Colonic mucosa (tissue), 4 donors: ENCODE data around the gene NFYB. TPM values are rescaled to one million over a fixed set of nuclear protein-coding genes. Genes with fewer than 3 reads are reported as not detected.
"Not testable (repeated sequence)": the region's sequence is repeated elsewhere in the genome, so short reads cannot be mapped to it uniquely, and the experiment has no call there.

Experiments used
- DNase-seq: peaks from one replicate; pipeline ENCODE4 v3.0.0-alpha.2; 2020
- H3K27ac ChIP-seq: fragments of 200-600 bp; one replicate; pipeline ENCODE4 v1.8.0; 2021
- H3K27me3 ChIP-seq: fragments of 200-600 bp; one replicate; pipeline ENCODE4 v1.8.0; 2021
- H3K36me3 ChIP-seq: fragments of 200-600 bp; one replicate; pipeline ENCODE4 v1.8.0; 2021
- H3K4me1 ChIP-seq: fragments of 200-600 bp; one replicate; pipeline ENCODE4 v1.8.0; 2021; ENCODE audit warnings: mild to moderate bottlenecking
- H3K4me3 ChIP-seq: fragments of 200-600 bp; one replicate; pipeline ENCODE4 v1.8.0; 2021
- H3K9ac ChIP-seq, 2 donors: one replicate each; pipeline ENCODE4 v1.7.0; 2013; ENCODE audit warnings: control low read depth in 2 of 2, low read depth in 2 of 2, low read length in 2 of 2
- H3K9me3 ChIP-seq: fragments of 200-600 bp; one replicate; pipeline ENCODE4 v1.8.0; 2021
- intact Hi-C: fragments of 100-400 bp; cut with DNase I; formaldehyde crosslinking; loops from one replicate; pipeline ENCODE4 v1.14.1; 2022
- total RNA-seq, 2 donors: library from RNA; stranded (reverse); fragmentation: NEBNext Ultra II Directional in 1 of 2; extraction: Animal tissue kit (Norgen Biotek cat#: 25700) in 1 of 2; gene quantifications; one replicate each; pipeline ENCODE4 v1.2.1, GENCODE V29; 2021
- TF ChIP-seq, protein P1 (sequence below): fragments of 200-600 bp; IDR thresholded peaks from one replicate; pipeline ENCODE4 v1.8.0; 2022; ENCODE audit warnings: antibody characterized with exemption, mild to moderate bottlenecking
- donor health status: healthy.
- donor health status: DM: no; HTN: no; CAD: no.
- donor health status: DM: no; HTN: no; CAD: no.

The NFYB gene
- total RNA-seq, 2 donors from 2014 or later = 15.6 to 19.8 TPM

DNA sequence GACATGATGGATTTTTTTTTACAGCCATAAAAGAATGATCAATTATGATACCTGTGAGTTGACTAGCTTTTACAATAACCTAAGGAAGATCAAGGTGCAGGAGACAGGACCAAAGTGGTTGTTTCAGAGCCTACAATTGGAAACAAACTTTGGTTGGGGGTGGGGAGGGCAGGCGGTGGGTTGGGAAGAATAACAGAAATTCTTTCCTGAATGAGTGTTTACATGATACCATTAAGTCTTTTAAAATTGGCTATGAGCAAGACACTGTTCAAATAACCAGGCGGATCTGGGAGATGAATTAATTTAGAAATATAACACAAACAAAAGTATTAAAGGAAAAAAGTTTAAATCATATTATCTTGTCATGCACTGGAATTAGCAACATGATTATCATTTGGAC, 7.2 kb downstream of the NFYB start:
- no peaks in the 10 kb centered on the region for H3K27me3 ChIP-seq
- no peak for DNase-seq
- TF ChIP-seq, protein P1, sequence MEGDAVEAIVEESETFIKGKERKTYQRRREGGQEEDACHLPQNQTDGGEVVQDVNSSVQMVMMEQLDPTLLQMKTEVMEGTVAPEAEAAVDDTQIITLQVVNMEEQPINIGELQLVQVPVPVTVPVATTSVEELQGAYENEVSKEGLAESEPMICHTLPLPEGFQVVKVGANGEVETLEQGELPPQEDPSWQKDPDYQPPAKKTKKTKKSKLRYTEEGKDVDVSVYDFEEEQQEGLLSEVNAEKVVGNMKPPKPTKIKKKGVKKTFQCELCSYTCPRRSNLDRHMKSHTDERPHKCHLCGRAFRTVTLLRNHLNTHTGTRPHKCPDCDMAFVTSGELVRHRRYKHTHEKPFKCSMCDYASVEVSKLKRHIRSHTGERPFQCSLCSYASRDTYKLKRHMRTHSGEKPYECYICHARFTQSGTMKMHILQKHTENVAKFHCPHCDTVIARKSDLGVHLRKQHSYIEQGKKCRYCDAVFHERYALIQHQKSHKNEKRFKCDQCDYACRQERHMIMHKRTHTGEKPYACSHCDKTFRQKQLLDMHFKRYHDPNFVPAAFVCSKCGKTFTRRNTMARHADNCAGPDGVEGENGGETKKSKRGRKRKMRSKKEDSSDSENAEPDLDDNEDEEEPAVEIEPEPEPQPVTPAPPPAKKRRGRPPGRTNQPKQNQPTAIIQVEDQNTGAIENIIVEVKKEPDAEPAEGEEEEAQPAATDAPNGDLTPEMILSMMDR = no peak
- H3K4me1 ChIP-seq = no peaks in the 10 kb centered on the region
- H3K27ac ChIP-seq = no peak overlapping the region
- no peaks in the 10 kb centered on the region for H3K36me3 ChIP-seq
- H3K4me3 ChIP-seq = no peak overlapping the region
- H3K9me3 ChIP-seq = no peaks in the 10 kb centered on the region
- H3K9ac ChIP-seq = no peak overlapping the region
- intact Hi-C loops = no loop called here

DNA sequence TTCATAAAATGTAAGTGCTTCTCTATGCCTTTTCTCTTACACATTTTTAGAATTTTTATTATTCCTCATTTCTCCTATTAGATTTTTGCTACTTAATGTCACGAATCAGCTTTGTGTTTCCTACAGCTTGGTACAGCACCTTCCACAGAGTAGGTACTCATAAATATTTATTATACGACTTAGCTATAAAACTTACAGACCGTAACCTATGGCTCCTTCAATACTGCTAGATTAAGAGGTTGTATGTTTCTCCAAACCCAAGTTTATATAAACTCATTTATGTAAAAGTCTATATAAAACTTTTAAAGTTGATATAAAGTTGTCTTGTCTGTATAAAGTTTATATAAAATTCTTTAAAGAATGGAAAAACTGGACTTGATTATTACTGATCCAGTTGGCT, 11.5 kb downstream of the NFYB start:
- Histone ChIP-seq H3K36me3 (peaks cover 5% of the 10 kb centered on the region), H3K4me1 (no peaks in the 10 kb centered on the region), H3K27ac (no peak overlapping the region), H3K9me3 (no peaks in the 10 kb centered on the region), H3K4me3 (no peak overlapping the region), H3K27me3 (no peaks in the 10 kb centered on the region), H3K9ac (no peak overlapping the region)
- TF ChIP-seq, protein P1 = no peak
- no peak for DNase-seq
- intact Hi-C loops = no loop called here

DNA sequence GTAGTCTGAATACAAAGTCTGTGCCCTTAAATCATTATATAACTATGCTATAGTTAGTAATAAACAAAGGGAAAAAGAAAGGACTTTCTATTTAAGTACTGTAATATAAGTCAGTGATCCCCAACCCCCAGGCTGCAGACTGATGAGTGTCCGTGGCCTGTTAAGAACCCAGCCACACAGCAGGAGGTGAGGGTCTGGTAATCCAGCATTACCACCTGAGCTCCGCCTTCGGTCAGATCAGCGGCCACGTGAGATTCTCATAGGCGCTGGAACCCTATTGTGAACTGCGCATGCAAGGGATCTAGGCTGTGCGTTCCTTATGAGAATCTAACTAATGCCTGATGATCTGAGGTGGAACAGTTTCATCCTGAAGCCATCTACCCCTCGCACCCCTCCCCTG, 15.7 kb downstream of the NFYB start:
- DNase-seq = no peak
- Histone ChIP-seq H3K4me3 (no peak overlapping the region), H3K36me3 (peaks cover 5% of the 10 kb centered on the region), H3K27me3 (no peaks in the 10 kb centered on the region), H3K9me3 (no peaks in the 10 kb centered on the region), H3K9ac (no peak overlapping the region), H3K27ac (no peak overlapping the region), H3K4me1 (no peaks in the 10 kb centered on the region)
- TF ChIP-seq, protein P1 = no peak
- intact Hi-C loops = no loop called here

DNA sequence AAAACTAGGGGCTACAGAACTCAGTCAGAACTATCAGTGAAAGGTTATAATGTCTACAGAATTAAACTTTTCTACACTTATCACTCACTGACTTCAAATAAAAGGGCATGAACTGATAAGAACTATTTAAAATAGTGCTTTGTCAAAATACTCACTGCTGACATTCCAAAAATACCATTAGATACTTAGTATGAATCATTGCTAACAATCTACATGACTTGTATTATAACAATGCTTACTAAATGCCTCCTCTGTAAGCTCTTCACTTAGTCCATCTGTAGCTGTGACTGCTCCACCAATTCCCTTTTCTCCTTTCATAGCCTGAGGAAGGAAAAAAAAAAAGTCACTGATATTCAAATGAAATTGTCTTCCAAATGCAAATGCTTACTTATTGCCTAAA, 17.0 kb downstream of the NFYB start:
- no peak overlapping the region for H3K27ac ChIP-seq
- DNase-seq = no peak

DNA sequence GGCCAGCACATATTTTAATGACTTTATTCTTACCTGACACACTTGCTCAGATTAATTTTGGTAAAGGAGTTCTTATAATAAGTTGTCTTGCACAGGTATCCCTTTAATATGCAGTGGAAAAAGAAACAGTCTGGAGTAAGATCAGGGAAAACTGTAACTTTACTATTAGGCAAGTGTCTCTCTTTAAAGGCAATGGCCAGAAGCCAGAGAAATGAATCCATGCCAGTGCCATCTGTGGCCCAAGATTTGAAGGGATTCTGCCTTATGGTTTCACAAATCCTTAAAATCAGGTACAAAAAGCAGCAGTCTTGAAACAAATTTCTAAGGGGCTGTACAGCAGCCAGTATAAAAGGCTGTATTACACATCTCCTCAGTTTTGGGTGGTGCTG, 22.4 kb downstream of the NFYB start:
- intact Hi-C loops = no loop called here
- H3K9ac ChIP-seq = no peak overlapping the region
- no peak for DNase-seq

More for the DNA sequence above, 17.0 kb downstream of the NFYB start:
- Histone ChIP-seq H3K9me3 (no peaks in the 10 kb centered on the region), H3K36me3 (peaks cover 5% of the 10 kb centered on the region), H3K9ac (no peak overlapping the region), H3K4me1 (no peaks in the 10 kb centered on the region), H3K4me3 (no peak overlapping the region), H3K27me3 (no peaks in the 10 kb centered on the region)
- TF ChIP-seq, protein P1 = no peak
- intact Hi-C loops = no loop called here

DNA sequence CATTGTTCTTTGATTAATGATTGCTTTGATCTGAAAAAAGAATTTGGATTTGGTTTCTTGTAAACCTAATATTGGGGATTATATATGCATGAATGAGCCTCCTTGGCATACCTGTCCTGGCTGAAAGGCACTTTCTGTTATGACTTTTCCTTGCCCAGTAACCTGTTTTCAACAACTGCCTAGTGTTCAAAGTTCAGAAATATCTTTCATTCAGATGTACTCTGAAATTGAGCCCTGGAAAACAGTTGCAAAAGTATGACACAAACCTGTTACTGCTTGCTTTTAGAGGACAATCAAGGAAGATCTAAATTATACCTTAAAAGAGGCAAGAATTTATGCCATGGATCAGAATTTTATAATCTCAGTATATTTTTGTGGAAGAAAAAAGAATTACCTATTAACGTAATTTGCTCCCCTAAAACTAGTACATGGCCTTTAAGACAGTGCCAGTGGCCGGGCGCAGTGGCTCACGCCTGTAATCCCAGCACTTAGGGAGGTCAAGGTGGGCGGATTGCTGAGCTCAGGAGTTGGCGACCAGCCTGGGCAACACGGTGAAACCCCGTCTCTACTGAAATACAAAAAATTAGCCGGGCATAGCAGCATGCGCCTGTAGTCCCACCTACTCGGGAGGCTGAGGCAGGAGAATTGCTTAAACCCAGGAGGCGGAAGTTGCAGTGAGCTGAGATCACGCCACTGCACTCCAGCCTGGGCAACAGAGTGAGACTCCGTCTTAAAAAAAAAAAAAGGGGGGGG, 23.0 kb downstream of the NFYB start:
- DNase-seq, H3K4me1 ChIP-seq, intact Hi-C loops, H3K9ac ChIP-seq, H3K4me3 ChIP-seq, H3K27me3 ChIP-seq, H3K36me3 ChIP-seq, H3K27ac ChIP-seq, H3K9me3 ChIP-seq: not testable (repeated sequence)

More for the DNA sequence above, 22.4 kb downstream of the NFYB start:
- no peak overlapping the region for H3K4me3 ChIP-seq
- no peak overlapping the region for H3K27ac ChIP-seq
- no peaks in the 10 kb centered on the region for H3K36me3 ChIP-seq
- H3K27me3 ChIP-seq = no peaks in the 10 kb centered on the region
- no peaks in the 10 kb centered on the region for H3K9me3 ChIP-seq
- TF ChIP-seq, protein P1 = no peak
- no peaks in the 10 kb centered on the region for H3K4me1 ChIP-seq
